Heart left ventricle (tissue), 13 donors: ENCODE data around the gene PTX4.

Experiments used
- POLR2A ChIP-seq, 2 donors: fragments of 450-650 bp; IDR thresholded peaks; one replicate each; pipeline ENCODE4 v1.6.1; 2017; ENCODE audit warnings: antibody characterized with exemption in 2 of 2, mild to moderate bottlenecking in 2 of 2, moderate library complexity in 2 of 2
- TF ChIP-seq, protein P1 (sequence below), 12 donors: fragments of 200-600 bp; sonication (generic) in 4 of 12; IDR thresholded peaks; one replicate each; pipeline versions ENCODE4 v1.5.0 to v1.8.0; 2018 to 2022; ENCODE audit warnings: antibody characterized with exemption in 12 of 12, mild to moderate bottlenecking in 5 of 12
- donor health status: ischemic (EF 13 %, LVEDD 7.1; RV severe dilation, severe dysfunction).
- donor health status: DM: no; HTN: yes; CAD: no.
- donor health status: DM: no; HTN: no; CAD: no.
- donor health status: ischemic (EF 25% LVEDD 6.9; RV normal size, moderate dysfunction).
- donor health status: ischemic (EF 25% LVEDD 5.7; RV mildly dilated, moderate dysfunction).
- donor health status: ischemic (EF 35%, LVEDD 5.7; RV mildly dilated, moderate dysfunction).
- donor health status: nonischemic (EF 11% LVEDD 7.7; RV severe dilation, severe dysfunction).
- donor health status: DM: yes; HTN: yes; CAD: no.
- donor health status: PGD.
- donor health status: ischemic (EF 29% LVEDD 5.4; RV normal size, mild dysfunction).
- donor health status: nonischemic (EF 23%, LVEDD 6.1; RV moderate dilation, normal function).

GRCh38 chr16:1537763-1538289 is 49.1 kb upstream of the PTX4 start:
- TF ChIP-seq, protein P1, sequence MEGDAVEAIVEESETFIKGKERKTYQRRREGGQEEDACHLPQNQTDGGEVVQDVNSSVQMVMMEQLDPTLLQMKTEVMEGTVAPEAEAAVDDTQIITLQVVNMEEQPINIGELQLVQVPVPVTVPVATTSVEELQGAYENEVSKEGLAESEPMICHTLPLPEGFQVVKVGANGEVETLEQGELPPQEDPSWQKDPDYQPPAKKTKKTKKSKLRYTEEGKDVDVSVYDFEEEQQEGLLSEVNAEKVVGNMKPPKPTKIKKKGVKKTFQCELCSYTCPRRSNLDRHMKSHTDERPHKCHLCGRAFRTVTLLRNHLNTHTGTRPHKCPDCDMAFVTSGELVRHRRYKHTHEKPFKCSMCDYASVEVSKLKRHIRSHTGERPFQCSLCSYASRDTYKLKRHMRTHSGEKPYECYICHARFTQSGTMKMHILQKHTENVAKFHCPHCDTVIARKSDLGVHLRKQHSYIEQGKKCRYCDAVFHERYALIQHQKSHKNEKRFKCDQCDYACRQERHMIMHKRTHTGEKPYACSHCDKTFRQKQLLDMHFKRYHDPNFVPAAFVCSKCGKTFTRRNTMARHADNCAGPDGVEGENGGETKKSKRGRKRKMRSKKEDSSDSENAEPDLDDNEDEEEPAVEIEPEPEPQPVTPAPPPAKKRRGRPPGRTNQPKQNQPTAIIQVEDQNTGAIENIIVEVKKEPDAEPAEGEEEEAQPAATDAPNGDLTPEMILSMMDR (IDR thresholded peaks at IDR 0.05), result no peak
- no peak for TF ChIP-seq POLR2A (IDR thresholded peaks at IDR 0.05)
